H1 (cell line): ENCODE results near the gene COL6A5. TPM values are rescaled to one million over a fixed set of nuclear protein-coding genes. Genes with fewer than 3 reads are reported as not detected.

Experiments used
- CTCF ChIA-PET: fragments of 300-600 bp; sonication (Branson Sonifier 250); formaldehyde crosslinking; loops from one replicate; lab custom pipeline; 2021; ENCODE audit not compliant: partially characterized antibody; lab: Charles Lee
- POLR2A ChIA-PET: fragments of 300-600 bp; sonication (Branson Sonifier 250); formaldehyde crosslinking; loops from one replicate; lab custom pipeline; 2021; ENCODE audit warnings: inconsistent platforms; ENCODE audit not compliant: partially characterized antibody; lab: Charles Lee
- DNase-seq, 2 experiments: peaks; one replicate each; pipeline versions ENCODE4 v3.0.0 to v3.0.0-alpha.2; 2010 to 2022; ENCODE audit warnings: low spot score in 2 of 2, low read depth in 1 of 2, mixed read lengths in 1 of 2
- FAIRE-seq: peaks from 2 replicates; lab custom pipeline; 2011; peaks lifted over from hg19 to GRCh38; lab: Jason Lieb, UNC
- H2AFZ ChIP-seq: 2 replicates; pipeline ENCODE4 v1.8.1; 2012; ENCODE audit warnings: low read length, inconsistent platforms
- H2AK5ac ChIP-seq: 2 replicates; pipeline ENCODE4 v1.6.1; 2013; ENCODE audit warnings: low read depth, low read length
- H2BK120ac ChIP-seq: replicated peaks from 2 replicates; pipeline ENCODE3; 2013; ENCODE audit warnings: low read depth, low read length, inconsistent platforms
- H2BK12ac ChIP-seq: 2 replicates; pipeline ENCODE4 v1.6.1; 2013; ENCODE audit warnings: low read depth, low read length
- H2BK15ac ChIP-seq: 2 replicates; pipeline ENCODE4 v1.6.1; 2013; ENCODE audit warnings: low read length
- H2BK20ac ChIP-seq: 2 replicates; pipeline ENCODE4 v1.6.1; 2013; ENCODE audit warnings: low read length
- H2BK5ac ChIP-seq: 2 replicates; pipeline ENCODE4 v1.6.1; 2013; ENCODE audit warnings: low read depth, low read length
- H3K14ac ChIP-seq: 2 replicates; pipeline ENCODE4 v1.6.1; 2013; ENCODE audit warnings: inconsistent platforms; ENCODE audit not compliant: insufficient read length
- H3K18ac ChIP-seq: 2 replicates; pipeline ENCODE4 v1.6.1; 2013; ENCODE audit warnings: low read length; ENCODE audit errors: extremely low read depth
- H3K23ac ChIP-seq: 2 replicates; pipeline ENCODE4 v1.6.1; 2013; ENCODE audit warnings: inconsistent platforms; ENCODE audit not compliant: insufficient read length
- H3K23me2 ChIP-seq: 2 replicates; pipeline ENCODE4 v1.6.1; 2013; ENCODE audit warnings: low read depth, low read length
- H3K27ac ChIP-seq: 2 replicates; pipeline ENCODE4 v1.6.1; 2011; ENCODE audit warnings: low read depth, low read length, inconsistent platforms
- H3K27me3 ChIP-seq, 4 experiments: replicated peaks in 1 of 4; 1 replicate in 1 of 4; 2 replicates in 3 of 4; pipeline versions ENCODE4 v1.6.1 to v1.8.1; 2011 to 2013; ENCODE audit warnings: low read length in 3 of 4, mild to moderate bottlenecking in 3 of 4, inconsistent platforms in 2 of 4, mixed read lengths in 2 of 4, moderate library complexity in 1 of 4; ENCODE audit not compliant: control insufficient read depth in 3 of 4, insufficient read depth in 3 of 4; ENCODE audit errors: extremely low read depth in 1 of 4
- H3K36me3 ChIP-seq, 4 experiments: 2 replicates each; pipeline versions ENCODE4 v1.6.1 to v1.8.1; 2011 to 2013; ENCODE audit warnings: mild to moderate bottlenecking in 4 of 4, low read length in 3 of 4, moderate library complexity in 2 of 4, control low read depth in 1 of 4, inconsistent platforms in 1 of 4; ENCODE audit not compliant: insufficient read depth in 4 of 4, control insufficient read depth in 2 of 4
- H3K4ac ChIP-seq: replicated peaks from 2 replicates; pipeline ENCODE3; 2013; ENCODE audit warnings: low read length, low read depth, mixed read lengths, inconsistent platforms; ENCODE audit not compliant: insufficient read length
- H3K4me1 ChIP-seq, 4 experiments: replicated peaks in 1 of 4; 1 replicate in 1 of 4; 2 replicates in 3 of 4; pipeline versions ENCODE4 v1.6.1 to v1.8.1; 2011 to 2013; ENCODE audit warnings: low read length in 3 of 4, inconsistent platforms in 2 of 4, mixed read lengths in 1 of 4; ENCODE audit not compliant: insufficient read depth in 4 of 4, control insufficient read depth in 3 of 4
- H3K4me2 ChIP-seq, 2 experiments: 2 replicates each; pipeline versions ENCODE4 v1.6.1 to v1.8.1; 2011 to 2013; ENCODE audit warnings: low read depth in 2 of 2, low read length in 2 of 2, control low read depth in 1 of 2, inconsistent platforms in 1 of 2, mild to moderate bottlenecking in 1 of 2; ENCODE audit not compliant: insufficient read depth in 1 of 2
- H3K4me3 ChIP-seq, 4 experiments: fragments of 200-600, 300-600 bp in 1 of 4; sonication (generic), shearing (Covaris generic), sonication (Bioruptor Twin) in 1 of 4; 2 replicates each; pipeline versions ENCODE4 v1.5.1 to v1.8.1; 2011 to 2016; ENCODE audit warnings: low read length in 4 of 4, low read depth in 3 of 4, control low read depth in 2 of 4, inconsistent platforms in 2 of 4, mild to moderate bottlenecking in 2 of 4, mixed read lengths in 1 of 4, moderate library complexity in 1 of 4; ENCODE audit not compliant: insufficient read depth in 2 of 4; ENCODE audit errors: extremely low read depth in 1 of 4
- H3K56ac ChIP-seq: replicated peaks from 2 replicates; pipeline ENCODE3; 2013; ENCODE audit warnings: low read depth, mild to moderate bottlenecking, mixed read lengths, low read length, inconsistent platforms; ENCODE audit not compliant: insufficient read length
- H3K79me1 ChIP-seq: 2 replicates; pipeline ENCODE4 v1.6.1; 2013; ENCODE audit warnings: low read depth, low read length, control low read depth
- H3K79me2 ChIP-seq, 2 experiments: 2 replicates each; pipeline versions ENCODE4 v1.6.1 to v1.8.1; 2012 to 2013; ENCODE audit warnings: low read length in 2 of 2, mild to moderate bottlenecking in 2 of 2, inconsistent platforms in 1 of 2; ENCODE audit not compliant: insufficient read depth in 2 of 2, control insufficient read depth in 1 of 2
- H3K9ac ChIP-seq, 4 experiments: replicated peaks in 1 of 4; 1 replicate in 1 of 4; 2 replicates in 3 of 4; pipeline versions ENCODE4 v1.6.1 to v1.8.1; 2011 to 2013; ENCODE audit warnings: low read depth in 3 of 4, low read length in 3 of 4, control low read depth in 2 of 4, mild to moderate bottlenecking in 2 of 4, moderate library complexity in 2 of 4, inconsistent platforms in 1 of 4; ENCODE audit errors: extremely low read depth in 1 of 4
- H3K9me3 ChIP-seq, 2 experiments: 2 replicates each; pipeline versions ENCODE4 v1.6.1 to v1.8.1; 2012 to 2013; ENCODE audit warnings: mild to moderate bottlenecking in 2 of 2, moderate library complexity in 2 of 2, control low read depth in 1 of 2, inconsistent platforms in 1 of 2, low read depth in 1 of 2, low read length in 1 of 2, mixed read lengths in 1 of 2; ENCODE audit not compliant: insufficient read depth in 2 of 2
- H4K20me1 ChIP-seq, 2 experiments: replicated peaks in 1 of 2; 2 replicates each; pipeline versions ENCODE3 to v1.8.1; 2011 to 2013; ENCODE audit warnings: inconsistent platforms in 2 of 2, low read length in 2 of 2, mild to moderate bottlenecking in 1 of 2; ENCODE audit not compliant: insufficient read depth in 2 of 2, control insufficient read depth in 1 of 2
- H4K5ac ChIP-seq: 2 replicates; pipeline ENCODE4 v1.6.1; 2013; ENCODE audit warnings: low read length, low read depth, mixed read lengths, inconsistent platforms; ENCODE audit not compliant: insufficient read length
- H4K8ac ChIP-seq: 2 replicates; pipeline ENCODE4 v1.8.0; 2013; ENCODE audit warnings: mild to moderate bottlenecking, moderate library complexity, low read length, inconsistent platforms; ENCODE audit not compliant: insufficient read depth; ENCODE audit errors: extremely low read depth
- H4K91ac ChIP-seq: replicated peaks from 2 replicates; pipeline ENCODE3; 2013; ENCODE audit warnings: low read length, mixed read lengths, inconsistent platforms; ENCODE audit not compliant: insufficient read length
- EZH2 ChIP-seq: fragments of 200-600 bp; sonication (generic); IDR thresholded peaks from 2 replicates; pipeline ENCODE4 v1.7.1; 2012; ENCODE audit warnings: low read depth, mild to moderate bottlenecking, moderate library complexity, low read length, inconsistent platforms; ENCODE audit not compliant: severe bottlenecking
- POLR2A ChIP-seq, 2 experiments: IDR thresholded peaks; 1 replicate in 1 of 2; 2 replicates in 1 of 2; pipeline ENCODE4 v1.6.1; 2011; ENCODE audit warnings: low read depth in 2 of 2, low read length in 2 of 2, mild to moderate bottlenecking in 2 of 2; ENCODE audit errors: control extremely low read depth in 1 of 2
- WGBS, 2 experiments: shearing (Covaris generic) in 1 of 2; methylation state at CpG; one replicate each; pipeline versions ENCODE4 v1.1.6 to v1.1.7; 2013 to 2015; ENCODE audit warnings: low lambda C conversion rate in 2 of 2, mixed read lengths in 2 of 2, inconsistent platforms in 1 of 2, low coverage in 1 of 2, missing lambda C conversion rate in 1 of 2; ENCODE audit not compliant: insufficient replicate concordance in 2 of 2, insufficient coverage in 1 of 2, insufficient read length in 1 of 2; ENCODE audit errors: extremely low coverage in 1 of 2, missing lambda C conversion rate in 1 of 2; 5-methylcytosine and 5-hydroxymethylcytosine counted together
- polyA plus RNA-seq, 7 experiments: library from polyadenylated mRNA; depleted of rRNA in 3 of 7; stranded (reverse) in 5 of 7; unstranded in 2 of 7; fragments of >200 nt in 5 of 7; fragments of 200-250 nt in 2 of 7; gene quantifications; 1 replicate in 5 of 7; 2 replicates in 1 of 7; 4 replicates in 1 of 7; pipeline versions ENCODE4 v1.2.1 to v1.2.3, GENCODE V29; 2011 to 2013; ENCODE audit warnings: missing spikeins in 2 of 7, mixed read lengths in 2 of 7
- total RNA-seq: library from RNA; stranded (reverse); fragmentation: NEBNext Ultra II Directional; extraction: Animal tissue kit (Norgen Biotek cat#: 25700); gene quantifications from 2 replicates; pipeline ENCODE4 v1.2.1, GENCODE V29; 2021

COL6A5 gene
- total and polyA plus RNA-seq, 2 of the 8 experiments (the other 6 are each of a cell fraction or from before 2014, with no cell fraction given), result 0.05 to 0.06 TPM

DNA sequence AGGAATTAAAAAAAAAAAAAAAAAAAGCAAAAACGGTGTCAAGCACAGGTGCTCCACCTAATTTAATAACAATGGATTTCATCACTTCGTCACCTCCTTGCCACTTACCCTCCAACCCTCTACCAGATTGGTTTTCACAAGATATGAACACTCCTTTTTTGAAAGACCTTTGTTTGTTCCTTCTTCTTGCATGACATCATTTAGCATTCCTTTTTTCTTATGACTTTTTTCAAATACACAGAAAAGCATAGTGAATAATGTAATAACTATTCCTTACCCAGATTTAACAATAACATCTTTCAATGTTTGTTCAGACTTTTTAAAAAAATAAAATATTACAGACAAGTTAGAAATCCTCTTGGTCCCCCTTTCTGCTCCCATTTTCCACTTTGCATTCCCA, 187.8 kb downstream of the COL6A5 start:
- POLR2A ChIA-PET, result no interaction called here
- no peak overlapping the region for H2AFZ ChIP-seq
- H3K4me3 ChIP-seq, result no peak overlapping the region
- no peaks in the 10 kb centered on the region for H3K79me1 ChIP-seq
- no peaks in the 10 kb centered on the region for H3K36me3 ChIP-seq
- no peaks in the 10 kb centered on the region for H3K27me3 ChIP-seq
- H3K14ac ChIP-seq, result no peak overlapping the region
- 88% methylated on average over 2 of the region's 2 CpGs; no CpG with 5 or more reads in 1 of the 2 experiments for WGBS, 2 experiments
- no peak overlapping the region for H3K23ac ChIP-seq
- no peak overlapping the region for H4K91ac ChIP-seq
- CTCF ChIA-PET, result no interaction called here
- no peak overlapping the region for H3K56ac ChIP-seq
- H3K23me2 ChIP-seq, result peaks cover 2% of the 10 kb centered on the region; the same call in 1 of the 2 replicates
- H3K18ac ChIP-seq, result no peak overlapping the region
- no peaks in the 10 kb centered on the region for H3K9me3 ChIP-seq
- no peaks in the 10 kb centered on the region for H3K79me2 ChIP-seq
- H4K5ac ChIP-seq, result no peak overlapping the region
- H2BK15ac ChIP-seq, result no peak overlapping the region
- no peak overlapping the region for H3K27ac ChIP-seq
- no peak overlapping the region for H2BK5ac ChIP-seq
- H2BK120ac ChIP-seq, result no peak overlapping the region
- H4K20me1 ChIP-seq, result no peaks in the 10 kb centered on the region
- no peak for DNase-seq
- H2BK12ac ChIP-seq, result no peak overlapping the region
- H3K4me2 ChIP-seq, result no peak overlapping the region
- no peak overlapping the region for H2AK5ac ChIP-seq
- H3K4me1 ChIP-seq, result no peaks in the 10 kb centered on the region; a peak in 1 of 7 replicates
- H3K4ac ChIP-seq, result no peak overlapping the region
- no peak overlapping the region for H2BK20ac ChIP-seq
- no peak overlapping the region for H4K8ac ChIP-seq
- no peak for FAIRE-seq
- H3K9ac ChIP-seq, result no peak overlapping the region
- TF ChIP-seq EZH2 (no peak), POLR2A (IDR thresholded peaks at IDR 0.05; ENCODE audit: control extremely low read depth in 1 of 2, low read depth in 2 of 2, low read length in 2 of 2) (no peak)
